GM23338 (cell line): ENCODE data around the gene TRIM71. TPM values are rescaled to one million over a fixed set of nuclear protein-coding genes. Genes with fewer than 3 reads are reported as not detected.

Experiments
- ATAC-seq: fragments of 200-7000 bp; cut with Tn5 transposase; 3 replicates; pipeline ENCODE4 v1.9.1; 2020
- DNase-seq: peaks from one replicate; pipeline ENCODE4 v3.0.0-alpha.2; 2015; ENCODE audit warnings: low spot score
- H2AFZ ChIP-seq: fragments of 200-600 bp; sonication (generic); 2 replicates; pipeline ENCODE4 v1.8.0; 2016; ENCODE audit warnings: antibody characterized with exemption, mild to moderate bottlenecking, moderate library complexity
- H3F3A ChIP-seq: fragments of 200-600 bp; sonication (generic); replicated peaks from 2 replicates; pipeline ENCODE4 v1.8.0; 2017; ENCODE audit warnings: antibody characterized with exemption, mixed run types, low read depth
- H3K27ac ChIP-seq: fragments of 200-600 bp; sonication (generic); 2 replicates; pipeline ENCODE4 v1.6.1; 2016; ENCODE audit warnings: low read depth
- H3K27me3 ChIP-seq: fragments of 200-600 bp; sonication (generic); 2 replicates; pipeline ENCODE4 v1.8.0; 2016; ENCODE audit warnings: mild to moderate bottlenecking, mixed run types, moderate library complexity; ENCODE audit not compliant: insufficient read depth
- H3K36me3 ChIP-seq: fragments of 200-600 bp; sonication (generic); 2 replicates; pipeline ENCODE4 v1.8.0; 2016; ENCODE audit warnings: mild to moderate bottlenecking; ENCODE audit not compliant: insufficient read depth
- H3K4me1 ChIP-seq: fragments of 200-600 bp; sonication (generic); 2 replicates; pipeline ENCODE4 v1.8.0; 2016; ENCODE audit warnings: mild to moderate bottlenecking, moderate library complexity; ENCODE audit not compliant: insufficient read depth
- H3K4me2 ChIP-seq: fragments of 200-600 bp; sonication (generic); 2 replicates; pipeline ENCODE4 v1.7.1; 2017; ENCODE audit warnings: mixed run types
- H3K4me3 ChIP-seq: fragments of 200-600 bp; sonication (generic); 2 replicates; pipeline ENCODE4 v1.6.1; 2016; ENCODE audit warnings: mixed run types
- H3K79me2 ChIP-seq: fragments of 200-600 bp; sonication (generic); replicated peaks from 2 replicates; pipeline ENCODE4 v1.8.0; 2017; ENCODE audit warnings: mild to moderate bottlenecking; ENCODE audit not compliant: insufficient read depth
- H3K9me2 ChIP-seq: fragments of 200-600 bp; sonication (generic); 2 replicates; pipeline ENCODE4 v1.8.0; 2017; ENCODE audit not compliant: insufficient read depth
- H4K20me1 ChIP-seq: fragments of 200-600 bp; sonication (generic); replicated peaks from 2 replicates; pipeline ENCODE4 v1.8.0; 2017; ENCODE audit warnings: mild to moderate bottlenecking; ENCODE audit not compliant: insufficient read depth
- H3K27ac Mint-ChIP-seq: 2 replicates; pipeline ENCODE4 v1.8.0; 2020; ENCODE audit warnings: inconsistent platforms, mild to moderate bottlenecking, moderate library complexity, mixed read lengths
- H3K27me3 Mint-ChIP-seq: 3 replicates; pipeline ENCODE4 v1.8.0; 2022; ENCODE audit warnings: low read depth, mild to moderate bottlenecking, moderate library complexity, mixed read lengths, inconsistent platforms; ENCODE audit not compliant: insufficient read depth, poor library complexity
- H3K36me3 Mint-ChIP-seq: 3 replicates; pipeline ENCODE4 v1.8.0; 2021; ENCODE audit warnings: low read depth, mild to moderate bottlenecking, inconsistent platforms, moderate library complexity, mixed read lengths
- H3K4me1 Mint-ChIP-seq: 3 replicates; pipeline ENCODE4 v1.8.0; 2020; ENCODE audit warnings: mild to moderate bottlenecking, inconsistent platforms, mixed read lengths
- H3K4me3 Mint-ChIP-seq: 3 replicates; pipeline ENCODE4 v1.8.0; 2021; ENCODE audit warnings: moderate library complexity, mild to moderate bottlenecking, inconsistent platforms, mixed read lengths
- H3K9me3 Mint-ChIP-seq: 3 replicates; pipeline ENCODE4 v1.8.0; 2020; ENCODE audit warnings: moderate library complexity, mild to moderate bottlenecking, inconsistent platforms, mixed read lengths
- CREB1 ChIP-seq: fragments of 250-450 bp; sonication (Bioruptor Pico); IDR thresholded peaks from 2 replicates; pipeline ENCODE4 v1.5.0; 2020; ENCODE audit warnings: low read depth, mild to moderate bottlenecking, moderate library complexity
- EZH2 ChIP-seq: fragments of 200-600 bp; sonication (generic); IDR thresholded peaks from one replicate; pipeline ENCODE4 v1.8.0; 2017; ENCODE audit warnings: antibody characterized with exemption, mild to moderate bottlenecking, low read depth; ENCODE audit not compliant: unreplicated experiment
- EZH2phosphoT487 ChIP-seq: fragments of 200-600 bp; sonication (generic); IDR thresholded peaks from one replicate; pipeline ENCODE4 v1.8.1; 2018; ENCODE audit warnings: antibody characterized with exemption; ENCODE audit not compliant: unreplicated experiment
- REST ChIP-seq: IDR thresholded peaks from one replicate; pipeline ENCODE4 v1.6.1; 2018; ENCODE audit warnings: antibody characterized with exemption; ENCODE audit not compliant: unreplicated experiment
- ZNF462 ChIP-seq: fragments of 250-450 bp; sonication (Bioruptor Pico); IDR thresholded peaks from 2 replicates; pipeline ENCODE4 v1.5.0; 2020; ENCODE audit warnings: mild to moderate bottlenecking, moderate library complexity
- polyA plus RNA-seq: library from polyadenylated mRNA; unstranded; fragments of >200 nt; fragmentation: Nextera tagmentation; extraction: Ambion mirVana; gene quantifications from 2 replicates; pipeline ENCODE4 v1.2.1, GENCODE V29; 2016
- total RNA-seq: library from RNA; depleted of rRNA; stranded (reverse); fragments of >200 nt; shearing (Covaris generic); gene quantifications from 2 replicates; pipeline ENCODE4 v1.2.3, GENCODE V29; 2014

TRIM71 gene
- total and polyA plus RNA-seq, 2 experiments from 2014 or later: 71.5 to 346 TPM

- TF ChIP-seq REST (no peak), EZH2phosphoT487 (no peak), CREB1 (no peak), EZH2 (no peak)
These were observed 59.1 kb downstream of the TRIM71 start (continued) for GRCh38 chr3:32876920-32877319.

GRCh38 chr3:32877598-32877997, 59.8 kb downstream of the TRIM71 start:
- H3K4me1 Mint-ChIP-seq: peaks cover 69% of the 10 kb centered on the region
- no peaks in the 10 kb centered on the region for H3K9me3 Mint-ChIP-seq
- 0 out of 3 replicates have a peak overlapping the region, but pooled peaks have one; percentile 6 for H3K4me3 Mint-ChIP-seq

More at GRCh38 chr3:32877598-32877997, 59.8 kb downstream of the TRIM71 start:
- H3K27ac Mint-ChIP-seq: peak overlapping the region; percentile 61; the same call in 1 of the 2 replicates
- Histone ChIP-seq H3K4me1 (peaks cover 73% of the 10 kb centered on the region), H3F3A (peaks cover 39% of the 10 kb centered on the region), H3K4me3 (no peak overlapping the region), H3K79me2 (peaks cover 100% of the 10 kb centered on the region), H3K27me3 (no peaks in the 10 kb centered on the region), H2AFZ (no peak overlapping the region), H4K20me1 (peaks cover 92% of the 10 kb centered on the region), H3K9me2 (no peaks in the 10 kb centered on the region), H3K27ac (peak overlapping the region; percentile 69; the same call in 1 of the 2 replicates), H3K36me3 (peaks cover 41% of the 10 kb centered on the region), H3K4me2 (peak overlapping the region; percentile 1; the same call in 1 of the 2 replicates)
- H3K36me3 Mint-ChIP-seq: peaks cover 84% of the 10 kb centered on the region
- DNase-seq: no peak
- H3K27me3 Mint-ChIP-seq: peaks cover 43% of the 10 kb centered on the region
- ATAC-seq: no peak
- TF ChIP-seq ZNF462 (CRISPR knock-in tag): no peak
